Activated CD4-positive, alpha-beta T cell treated with anti-CD3 and anti-CD28 coated beads, Interleukin-2, amount 50 U/mL, for 1 hour (primary cell): Measurements from ENCODE around the gene FAM181A.

Source experiments
- DNase-seq: peaks from one replicate; pipeline ENCODE4 v3.0.0-alpha.2; 2020

FAM181A gene

GRCh38 chr14:93952829-93953228 lies 25.7 kb downstream of the FAM181A start:
- no peak for DNase-seq

GRCh38 chr14:93953263-93953662 lies 26.1 kb downstream of the FAM181A start:
- DNase-seq = no peak

- no peak for DNase-seq
Observed at GRCh38 chr14:93953739-93954515, 26.8 kb downstream of the FAM181A start.

- no peak for DNase-seq
Observed at GRCh38 chr14:93954516-93954830, 27.3 kb downstream of the FAM181A start.

GRCh38 chr14:93954900-93955849 lies 28.0 kb downstream of the FAM181A start:
- DNase-seq = peak; percentile 42

- DNase-seq = no peak
Observed at GRCh38 chr14:93955850-93956481, 28.8 kb downstream of the FAM181A start.

- no peak for DNase-seq
Observed at GRCh38 chr14:93956514-93957332, 29.6 kb downstream of the FAM181A start.

- no peak for DNase-seq
Observed at GRCh38 chr14:93957333-93957710, 30.2 kb downstream of the FAM181A start.

- no peak for DNase-seq
Observed at GRCh38 chr14:93957751-93958566, 30.8 kb downstream of the FAM181A start.

GRCh38 chr14:93958567-93959238 lies 31.6 kb downstream of the FAM181A start:
- DNase-seq = no peak

GRCh38 chr14:93959239-93960107 lies 32.3 kb downstream of the FAM181A start:
- DNase-seq = peak; percentile 88

GRCh38 chr14:93960108-93960475 lies 32.9 kb downstream of the FAM181A start:
- DNase-seq = no peak

- no peak for DNase-seq
Observed at GRCh38 chr14:93960774-93961438, 33.8 kb downstream of the FAM181A start.

- no peak for DNase-seq
Observed at GRCh38 chr14:93961620-93962019, 34.5 kb downstream of the FAM181A start.

- DNase-seq = peak; percentile 50
Observed at GRCh38 chr14:93962701-93963601, 35.8 kb downstream of the FAM181A start.

- no peak for DNase-seq
Observed at GRCh38 chr14:93963692-93964091, 36.5 kb downstream of the FAM181A start.

GRCh38 chr14:93964281-93964680 lies 37.1 kb downstream of the FAM181A start:
- DNase-seq = no peak

GRCh38 chr14:93964820-93965286 lies 37.7 kb downstream of the FAM181A start:
- no peak for DNase-seq
